GM21737 (cell line): ENCODE measurements around the gene TRABD.

ENCODE experiments used
- ATAC-seq: cut with Tn5 transposase; IDR thresholded peaks from one replicate; pipeline ENCODE4 v1.9.1; 2021; ENCODE audit warnings: mild to moderate bottlenecking, moderate library complexity; ENCODE audit not compliant: unreplicated experiment

Gene TRABD

GRCh38 chr22:50173311-50173982 lies 12.3 kb upstream of the TRABD start:
- no peak for ATAC-seq

- ATAC-seq: no peak
Observed at GRCh38 chr22:50173983-50174355, 11.7 kb upstream of the TRABD start.

- no peak for ATAC-seq
Observed at GRCh38 chr22:50174382-50175190, 11.1 kb upstream of the TRABD start.

- ATAC-seq: no peak
Observed at GRCh38 chr22:50175191-50175461, 10.6 kb upstream of the TRABD start.

GRCh38 chr22:50175921-50176849 lies 9.5 kb upstream of the TRABD start:
- no peak for ATAC-seq

GRCh38 chr22:50176850-50177536 lies 8.7 kb upstream of the TRABD start:
- ATAC-seq: no peak

GRCh38 chr22:50177537-50178470 lies 7.9 kb upstream of the TRABD start:
- no peak for ATAC-seq

- no peak for ATAC-seq
Observed at GRCh38 chr22:50178471-50178864, 7.2 kb upstream of the TRABD start.

GRCh38 chr22:50178871-50179869 lies 6.5 kb upstream of the TRABD start:
- no peak for ATAC-seq

- ATAC-seq: no peak
Observed at GRCh38 chr22:50179937-50180726, 5.6 kb upstream of the TRABD start.

- ATAC-seq: no peak
Observed at GRCh38 chr22:50180727-50181521, 4.8 kb upstream of the TRABD start.

GRCh38 chr22:50182176-50183081 lies 3.3 kb upstream of the TRABD start:
- ATAC-seq: no peak

- no peak for ATAC-seq
Observed at GRCh38 chr22:50183141-50183971, 2.4 kb upstream of the TRABD start.

GRCh38 chr22:50184004-50184901 lies 1.5 kb upstream of the TRABD start:
- no peak for ATAC-seq
